Measurements from ENCODE around the gene STARD5.

The STARD5 gene

GRCh38 chr15:81274931-81275707, 48.8 kb downstream of the STARD5 start:
- DNase-seq (ENCODE audit: low read depth): peak; percentile 69

GRCh38 chr15:81274255-81274654, 49.7 kb downstream of the STARD5 start:
- DNase-seq (ENCODE audit: low read depth): no peak

- DNase-seq (ENCODE audit: low read depth): no peak
Measured at GRCh38 chr15:81273855-81274254, 50.1 kb downstream of the STARD5 start.

GRCh38 chr15:81273200-81273599, 50.7 kb downstream of the STARD5 start:
- DNase-seq (ENCODE audit: low read depth): no peak

- no peak for DNase-seq (ENCODE audit: low read depth)
Measured at GRCh38 chr15:81271761-81272644, 51.9 kb downstream of the STARD5 start.

- no peak for DNase-seq (ENCODE audit: low read depth)
Measured at GRCh38 chr15:81270781-81271491, 53.0 kb downstream of the STARD5 start.

- no peak for DNase-seq (ENCODE audit: low read depth)
Measured at GRCh38 chr15:81270188-81270587, 53.8 kb downstream of the STARD5 start.

GRCh38 chr15:81268881-81269601, 54.9 kb downstream of the STARD5 start:
- DNase-seq (ENCODE audit: low read depth): no peak

GRCh38 chr15:81268340-81268739, 55.6 kb downstream of the STARD5 start:
- no peak for DNase-seq (ENCODE audit: low read depth)

- peak; percentile 66 for DNase-seq (ENCODE audit: low read depth)
Measured at GRCh38 chr15:81265944-81266775, 57.8 kb downstream of the STARD5 start.

GRCh38 chr15:81265256-81265943, 58.5 kb downstream of the STARD5 start:
- DNase-seq (ENCODE audit: low read depth): no peak

GRCh38 chr15:81264072-81264857, 59.7 kb downstream of the STARD5 start:
- DNase-seq (ENCODE audit: low read depth): no peak

GRCh38 chr15:81263477-81263876, 60.5 kb downstream of the STARD5 start:
- DNase-seq (ENCODE audit: low read depth): no peak

- no peak for DNase-seq (ENCODE audit: low read depth)
Measured at GRCh38 chr15:81261172-81261811, 62.6 kb downstream of the STARD5 start.

- no peak for DNase-seq (ENCODE audit: low read depth)
Measured at GRCh38 chr15:81259760-81260298, 64.1 kb downstream of the STARD5 start.

Data from stimulated activated CD8-positive, alpha-beta memory T cell treated with anti-CD3 and anti-CD28 coated beads, Interleukin-15, amount 100 ng/mL, for 1 hour (primary cell).